Dendritic cell treated with granulocyte-macrophage colony-stimulating factor and Interleukin-4, amounts not matched to agents 40 ng/mL and 50 ng/mL, for 4 days (primary cell): ENCODE measurements around the gene ACTBL2.

ENCODE experiments used
- H3K27ac Mint-ChIP-seq: one replicate; pipeline ENCODE4 v1.8.0; 2022; ENCODE audit warnings: mild to moderate bottlenecking, mixed read lengths
- H3K27me3 Mint-ChIP-seq: one replicate; pipeline ENCODE4 v1.8.0; 2022; ENCODE audit warnings: mild to moderate bottlenecking, mixed read lengths
- H3K36me3 Mint-ChIP-seq: one replicate; pipeline ENCODE4 v1.8.0; 2022; ENCODE audit warnings: low read depth, mixed read lengths
- H3K4me1 Mint-ChIP-seq: one replicate; pipeline ENCODE4 v1.8.0; 2022; ENCODE audit warnings: low read depth, mixed read lengths
- H3K4me3 Mint-ChIP-seq: one replicate; pipeline ENCODE4 v1.8.0; 2022; ENCODE audit warnings: mild to moderate bottlenecking, moderate library complexity, mixed read lengths
- H3K9me3 Mint-ChIP-seq: one replicate; pipeline ENCODE4 v1.8.0; 2022; ENCODE audit warnings: mixed read lengths
- intact Hi-C: fragments of 100-400 bp; cut with micrococcal nuclease; formaldehyde crosslinking; loops from one replicate; pipeline ENCODE4 v1.15.0; 2022

Gene ACTBL2

DNA sequence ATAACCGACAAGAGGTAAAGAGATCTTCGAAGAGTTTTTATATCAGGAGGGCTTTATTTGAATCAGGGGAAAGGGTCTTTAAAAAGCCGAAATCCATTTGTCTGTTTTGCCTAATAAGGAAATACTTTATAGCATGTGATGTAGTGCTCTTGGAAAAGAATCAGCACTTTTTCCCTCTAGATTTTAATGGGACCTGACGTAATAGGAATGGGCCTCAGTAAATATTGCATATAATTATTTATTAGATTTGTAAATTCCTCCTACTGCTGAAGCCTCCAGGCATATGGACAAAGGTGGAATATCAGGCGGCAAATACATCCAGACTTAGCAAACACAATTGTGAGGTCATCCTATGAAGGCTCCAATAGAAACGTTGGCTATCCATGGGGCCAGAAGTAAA is 50.9 kb downstream of the ACTBL2 start:
- H3K36me3 Mint-ChIP-seq, result no peaks in the 10 kb centered on the region
- intact Hi-C loops, result loop anchor here (2.0 kb wide), 1 partner anchor 133 kb away; no protein-coding TSS in a partner anchor

More for the DNA sequence above, 50.9 kb downstream of the ACTBL2 start:
- Mint-ChIP-seq H3K27ac (no peak overlapping the region), H3K4me3 (no peak overlapping the region), H3K9me3 (no peaks in the 10 kb centered on the region), H3K27me3 (no peaks in the 10 kb centered on the region), H3K4me1 (no peaks in the 10 kb centered on the region)
